ENCODE results near the gene EIF3CL. TPM values are rescaled to one million over a fixed set of nuclear protein-coding genes. Genes with fewer than 3 reads are reported as not detected.

EIF3CL gene
- total RNA-seq: 37.6 and 48.9 TPM in 2 replicates

GRCh38 chr16:28403220-28404072, at the start of gene EIF3CL:
EIF3CL (minus strand) TSS chr16:28403841; CDS start chr16:28403618, 223 bp downstream.

GRCh38 chr16:28363408-28363807, 40.2 kb downstream of the EIF3CL start, which contains the start of gene NPIPB6:
NPIPB6 (minus strand) TSS chr16:28363508; CDS start chr16:28362822, 686 bp downstream.

Small RNAs within 50 kb of the gene (small RNA-seq; reads per million reads assigned to genes)
- gene AC138904.2 (not detected), gene MIR6862-1 (not detected)

Other genes with a start within 250 kb of the EIF3CL start
- gene XPO6, start 191.9 kb downstream of the EIF3CL start, total RNA-seq: 122 and 156 TPM in 2 replicates
- under 0.01 TPM in 1 of 2 replicates, not detected in the other for gene SBK1, start 111.3 kb downstream of the EIF3CL start, total RNA-seq
- not detected in 2 replicates for gene NPIPB6, start 40.3 kb downstream of the EIF3CL start, total RNA-seq
- not detected in 2 replicates for gene NPIPB7, start 68.5 kb upstream of the EIF3CL start, total RNA-seq
- gene CLN3, start 88.2 kb upstream of the EIF3CL start, total RNA-seq: 16.0 and 16.4 TPM in 2 replicates
- gene APOBR, start 90.8 kb upstream of the EIF3CL start, total RNA-seq: not detected in 2 replicates
- not detected in 2 replicates for gene IL27, start 103.0 kb upstream of the EIF3CL start, total RNA-seq
- 25.2 and 49.5 TPM in 2 replicates for gene NUPR1, start 135.1 kb upstream of the EIF3CL start, total RNA-seq
- gene SGF29, start 150.1 kb upstream of the EIF3CL start, total RNA-seq: 8.8 and 8.9 TPM in 2 replicates
- gene SULT1A2, start 193.2 kb upstream of the EIF3CL start, total RNA-seq: not detected in 2 replicates
- gene SULT1A1, start 206.2 kb upstream of the EIF3CL start, total RNA-seq: 0.16 and 0.61 TPM in 2 replicates
- gene NPIPB8, start 234.2 kb upstream of the EIF3CL start, total RNA-seq: not detected in 2 replicates